Suppressor macrophage treated with lipopolysaccharide for 1 hour (primary cell): ENCODE data around the gene MTOR.
"Not testable (repeated sequence)": the region's sequence is repeated elsewhere in the genome, so short reads cannot be mapped to it uniquely, and the experiment has no call there.

Experiments used
- DNase-seq, 3 donors: peaks; one replicate each; pipeline ENCODE4 v3.0.0-alpha.2; 2020 to 2022

Gene MTOR

GRCh38 chr1:11214698-11215380 lies 47.5 kb downstream of the MTOR start:
- no peak for DNase-seq

GRCh38 chr1:11211925-11212587 lies 50.3 kb downstream of the MTOR start:
- no peak for DNase-seq

GRCh38 chr1:11211461-11211860 lies 50.9 kb downstream of the MTOR start:
- DNase-seq, result no peak

- no peak for DNase-seq
Observed at GRCh38 chr1:11207898-11208611, 54.3 kb downstream of the MTOR start.

- DNase-seq, result no peak
Observed at GRCh38 chr1:11204396-11205190, 57.8 kb downstream of the MTOR start.

GRCh38 chr1:11198851-11199594 lies 63.3 kb downstream of the MTOR start:
- DNase-seq, result no peak

GRCh38 chr1:11198257-11198656 lies 64.1 kb downstream of the MTOR start:
- DNase-seq, result no peak

GRCh38 chr1:11197359-11197758 lies 65.0 kb downstream of the MTOR start:
- DNase-seq, result no peak

- DNase-seq, result no peak
Observed at GRCh38 chr1:11196945-11197344, 65.4 kb downstream of the MTOR start.

GRCh38 chr1:11194407-11195176 lies 67.8 kb downstream of the MTOR start:
- DNase-seq, result no peak

GRCh38 chr1:11193376-11193775 lies 69.0 kb downstream of the MTOR start:
- no peak for DNase-seq

- no peak for DNase-seq
Observed at GRCh38 chr1:11188858-11189451, 73.4 kb downstream of the MTOR start, which contains the start of gene ANGPTL7. TSS of gene ANGPTL7 (plus strand) at chr1:11189355. CDS start at chr1:11189580, 225 bp downstream.

- no peak for DNase-seq
Observed at GRCh38 chr1:11188381-11188780, 74.0 kb downstream of the MTOR start.

- no peak for DNase-seq
Observed at GRCh38 chr1:11187931-11188330, 74.4 kb downstream of the MTOR start.

- DNase-seq, result no peak
Observed at GRCh38 chr1:11187494-11187893, 74.9 kb downstream of the MTOR start.

- DNase-seq, result no peak
Observed at GRCh38 chr1:11187000-11187399, 75.4 kb downstream of the MTOR start.

GRCh38 chr1:11184973-11185372 lies 77.4 kb downstream of the MTOR start:
- DNase-seq, result no peak

- no peak for DNase-seq
Observed at GRCh38 chr1:11182884-11183283, 79.5 kb downstream of the MTOR start.

GRCh38 chr1:11180342-11180744 lies 82.0 kb downstream of the MTOR start:
- DNase-seq, result no peak

GRCh38 chr1:11179749-11180148 lies 82.6 kb downstream of the MTOR start:
- not testable (repeated sequence) for DNase-seq

GRCh38 chr1:11179125-11179524 lies 83.2 kb downstream of the MTOR start:
- no peak for DNase-seq
